GM21367 (cell line): Measurements from ENCODE around the gene SMIM21.

Source experiments
- ATAC-seq: cut with Tn5 transposase; IDR thresholded peaks from one replicate; pipeline ENCODE4 v1.9.1; 2021; ENCODE audit not compliant: unreplicated experiment

SMIM21 gene

GRCh38 chr18:75427603-75428002 is at the start of gene SMIM21:
Gene SMIM21 (minus strand): TSS chr18:75427703. CDS start chr18:75427563, 140 bp downstream.
- ATAC-seq = no peak

- ATAC-seq = no peak
Observed at GRCh38 chr18:75475228-75475627, 47.7 kb upstream of the SMIM21 start.

GRCh38 chr18:75474332-75474731 is 46.8 kb upstream of the SMIM21 start:
- ATAC-seq = no peak

GRCh38 chr18:75473316-75473715 is 45.8 kb upstream of the SMIM21 start:
- ATAC-seq = no peak

- no peak for ATAC-seq
Observed at GRCh38 chr18:75472906-75473305, 45.4 kb upstream of the SMIM21 start.

- no peak for ATAC-seq
Observed at GRCh38 chr18:75472396-75472795, 44.9 kb upstream of the SMIM21 start.

GRCh38 chr18:75471850-75472249 is 44.3 kb upstream of the SMIM21 start:
- ATAC-seq = no peak

- no peak for ATAC-seq
Observed at GRCh38 chr18:75467851-75468250, 40.3 kb upstream of the SMIM21 start.

GRCh38 chr18:75467281-75467795 is 39.8 kb upstream of the SMIM21 start:
- ATAC-seq = no peak

GRCh38 chr18:75464356-75464755 is 36.9 kb upstream of the SMIM21 start:
- no peak for ATAC-seq

- no peak for ATAC-seq
Observed at GRCh38 chr18:75462178-75462832, 34.8 kb upstream of the SMIM21 start.

GRCh38 chr18:75456199-75456631 is 28.7 kb upstream of the SMIM21 start:
- no peak for ATAC-seq

- no peak for ATAC-seq
Observed at GRCh38 chr18:75455249-75456198, 28.0 kb upstream of the SMIM21 start.

GRCh38 chr18:75454022-75454795 is 26.7 kb upstream of the SMIM21 start:
- no peak for ATAC-seq

- ATAC-seq = no peak
Observed at GRCh38 chr18:75450906-75451305, 23.4 kb upstream of the SMIM21 start.

- no peak for ATAC-seq
Observed at GRCh38 chr18:75441896-75442295, 14.4 kb upstream of the SMIM21 start.

GRCh38 chr18:75439348-75439747 is 11.8 kb upstream of the SMIM21 start:
- no peak for ATAC-seq

- no peak for ATAC-seq
Observed at GRCh38 chr18:75438891-75439290, 11.4 kb upstream of the SMIM21 start.

- ATAC-seq = no peak
Observed at GRCh38 chr18:75437979-75438378, 10.5 kb upstream of the SMIM21 start.

- no peak for ATAC-seq
Observed at GRCh38 chr18:75433098-75433497, 5.6 kb upstream of the SMIM21 start.

GRCh38 chr18:75429975-75430374 is 2.5 kb upstream of the SMIM21 start:
- ATAC-seq = no peak
